DND-41 (cell line): Measurements from ENCODE around the gene SH3GL3.

Source experiments
- EZH2 ChIP-seq: IDR thresholded peaks from 3 replicates; pipeline ENCODE4 v1.6.1; 2012; ENCODE audit warnings: borderline replicate concordance, low read depth, mild to moderate bottlenecking, moderate library complexity, low read length, inconsistent platforms; ENCODE audit not compliant: severe bottlenecking
- TF ChIP-seq, protein P1 (sequence below): IDR thresholded peaks from 2 replicates; pipeline ENCODE4 v1.5.1; 2012; ENCODE audit warnings: borderline replicate concordance, low read length, moderate library complexity, mild to moderate bottlenecking; ENCODE audit not compliant: poor library complexity, severe bottlenecking; ENCODE audit errors: extremely low read depth

DNA sequence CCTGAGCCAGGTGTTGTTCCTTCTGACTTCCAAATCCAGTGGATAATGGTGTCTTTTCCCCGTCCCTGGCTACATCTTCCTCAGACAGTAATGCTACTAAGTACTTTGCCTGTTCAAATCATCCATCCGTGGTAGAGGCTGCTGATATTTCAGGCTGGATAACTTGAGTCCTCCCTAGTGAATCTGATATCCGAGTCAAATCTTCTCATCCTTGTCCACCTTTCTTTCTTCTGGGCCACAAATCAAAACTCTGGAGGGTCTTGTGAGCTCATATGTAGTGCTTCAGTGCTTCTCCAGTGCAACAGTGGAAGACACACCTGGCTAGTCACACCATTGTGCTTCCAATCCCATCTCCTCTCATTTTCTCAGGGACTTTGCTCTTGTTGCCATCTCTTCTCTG, 11.2 kb downstream of the SH3GL3 start:
- TF ChIP-seq, protein P1, sequence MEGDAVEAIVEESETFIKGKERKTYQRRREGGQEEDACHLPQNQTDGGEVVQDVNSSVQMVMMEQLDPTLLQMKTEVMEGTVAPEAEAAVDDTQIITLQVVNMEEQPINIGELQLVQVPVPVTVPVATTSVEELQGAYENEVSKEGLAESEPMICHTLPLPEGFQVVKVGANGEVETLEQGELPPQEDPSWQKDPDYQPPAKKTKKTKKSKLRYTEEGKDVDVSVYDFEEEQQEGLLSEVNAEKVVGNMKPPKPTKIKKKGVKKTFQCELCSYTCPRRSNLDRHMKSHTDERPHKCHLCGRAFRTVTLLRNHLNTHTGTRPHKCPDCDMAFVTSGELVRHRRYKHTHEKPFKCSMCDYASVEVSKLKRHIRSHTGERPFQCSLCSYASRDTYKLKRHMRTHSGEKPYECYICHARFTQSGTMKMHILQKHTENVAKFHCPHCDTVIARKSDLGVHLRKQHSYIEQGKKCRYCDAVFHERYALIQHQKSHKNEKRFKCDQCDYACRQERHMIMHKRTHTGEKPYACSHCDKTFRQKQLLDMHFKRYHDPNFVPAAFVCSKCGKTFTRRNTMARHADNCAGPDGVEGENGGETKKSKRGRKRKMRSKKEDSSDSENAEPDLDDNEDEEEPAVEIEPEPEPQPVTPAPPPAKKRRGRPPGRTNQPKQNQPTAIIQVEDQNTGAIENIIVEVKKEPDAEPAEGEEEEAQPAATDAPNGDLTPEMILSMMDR: no peak
- TF ChIP-seq EZH2: no peak
